Esophagus squamous epithelium (tissue), 4 donors: ENCODE measurements around the gene TMEM191B.
"Not testable (repeated sequence)": the region's sequence is repeated elsewhere in the genome, so short reads cannot be mapped to it uniquely, and the experiment has no call there.

ENCODE experiments used
- CTCF ChIP-seq, 6 experiments: fragments of 450-650 bp in 4 of 6; fragments of 200-600 bp in 2 of 6; sonication (generic) in 2 of 6; IDR thresholded peaks; one replicate each; pipeline ENCODE4 v1.5.1; 2016 to 2019; ENCODE audit warnings: antibody characterized with exemption in 6 of 6, mild to moderate bottlenecking in 4 of 6, moderate library complexity in 4 of 6
- POLR2A ChIP-seq, 4 donors: fragments of 450-650 bp; IDR thresholded peaks; one replicate each; pipeline ENCODE4 v1.6.1; 2017; ENCODE audit warnings: antibody characterized with exemption in 4 of 4, mild to moderate bottlenecking in 4 of 4, moderate library complexity in 3 of 4

- not testable (repeated sequence) for TF ChIP-seq CTCF, POLR2A (IDR thresholded peaks at IDR 0.05)
These were observed 27.0 kb downstream of the TMEM191B start for GRCh38 chr22:18554280-18555256.
